Activated T-helper 1 cell treated with anti-CD3 and anti-CD28 coated beads, Interleukin-12 subunit alpha, Interleukin-12 subunit beta, Interleukin-2, Interleukin-4 antibody, amounts not matched to agents 30 ng/mL and 10 ng/mL and 1 ng/mL, durations not matched to agents 14 hours and 24 hours and 36 hours (primary cell): ENCODE measurements around the gene MAPK8IP3. TPM values are rescaled to one million over a fixed set of nuclear protein-coding genes. Genes with fewer than 3 reads are reported as not detected.

Experiments used
- DNase-seq: peaks from one replicate; pipeline ENCODE4 v3.0.0; 2021; ENCODE audit warnings: low spot score
- H3K27ac Mint-ChIP-seq: one replicate; pipeline ENCODE4 v1.8.0; 2021; ENCODE audit warnings: mild to moderate bottlenecking, mixed read lengths
- H3K27me3 Mint-ChIP-seq: one replicate; pipeline ENCODE4 v1.8.0; 2022; ENCODE audit warnings: mild to moderate bottlenecking, moderate library complexity, mixed read lengths; ENCODE audit not compliant: insufficient read depth
- H3K36me3 Mint-ChIP-seq: one replicate; pipeline ENCODE4 v1.8.0; 2021; ENCODE audit warnings: low read depth, mixed read lengths
- H3K4me1 Mint-ChIP-seq: one replicate; pipeline ENCODE4 v1.8.0; 2021; ENCODE audit warnings: low read depth, mixed read lengths
- H3K4me3 Mint-ChIP-seq: one replicate; pipeline ENCODE4 v1.8.0; 2021; ENCODE audit warnings: mild to moderate bottlenecking, moderate library complexity, mixed read lengths
- H3K9me3 Mint-ChIP-seq: one replicate; pipeline ENCODE4 v1.8.0; 2021; ENCODE audit warnings: mixed read lengths
- intact Hi-C: fragments of 100-400 bp; cut with micrococcal nuclease; formaldehyde crosslinking; loops from one replicate; pipeline ENCODE4 v1.15.1; 2024
- total RNA-seq: library from RNA; stranded (reverse); gene quantifications from 2 replicates; pipeline ENCODE4 v1.2.3, GENCODE V29; 2022

Gene MAPK8IP3
- total RNA-seq, 1 donor from 2014 or later = 84.6 TPM

- peaks cover 8% of the 10 kb centered on the region for H3K4me1 Mint-ChIP-seq
- H3K9me3 Mint-ChIP-seq = no peaks in the 10 kb centered on the region
- intact Hi-C loops = loop anchor here (1.0 to 5.0 kb wide), 6 partner anchors 9 to 170 kb away; partner anchors contain the start of genes CRAMP1, HAGH, IFT140 and JPT2
- no peaks in the 10 kb centered on the region for H3K27me3 Mint-ChIP-seq
- H3K36me3 Mint-ChIP-seq = peaks cover 13% of the 10 kb centered on the region
- H3K27ac Mint-ChIP-seq = peak within 1 kb of the TSS; percentile 98
- peak; percentile 82 for DNase-seq
- peak within 1 kb of the TSS; percentile 100 for H3K4me3 Mint-ChIP-seq
These were observed 67.1 kb downstream of the MAPK8IP3 start, which contains the start of gene MRPS34 for GRCh38 chr16:1772908-1773702. Gene MRPS34, minus strand, starts transcription at chr16:1773134. Its CDS starts 15 bp downstream, at chr16:1773119.

- peaks cover 8% of the 10 kb centered on the region for H3K4me1 Mint-ChIP-seq
- intact Hi-C loops = loop anchor here (1.0 to 5.0 kb wide), 6 partner anchors 8 to 169 kb away; partner anchors contain the start of genes CRAMP1, HAGH, IFT140 and JPT2
- H3K4me3 Mint-ChIP-seq = peak overlapping the region; percentile 100
- no peaks in the 10 kb centered on the region for H3K27me3 Mint-ChIP-seq
- no peaks in the 10 kb centered on the region for H3K9me3 Mint-ChIP-seq
- peak; percentile 24 for DNase-seq
- peaks cover 12% of the 10 kb centered on the region for H3K36me3 Mint-ChIP-seq
- H3K27ac Mint-ChIP-seq = peak overlapping the region; percentile 52
These were observed 67.9 kb downstream of the MAPK8IP3 start for GRCh38 chr16:1773703-1774447.

GRCh38 chr16:1774448-1774780, 68.4 kb downstream of the MAPK8IP3 start:
- H3K36me3 Mint-ChIP-seq = peaks cover 12% of the 10 kb centered on the region
- H3K27ac Mint-ChIP-seq = no peak overlapping the region
- intact Hi-C loops = loop anchor here (5.0 kb wide), 1 partner anchor 67 kb away; the partner anchor contains the start of gene MAPK8IP3
- H3K4me1 Mint-ChIP-seq = peaks cover 8% of the 10 kb centered on the region
- DNase-seq = no peak
- no peaks in the 10 kb centered on the region for H3K27me3 Mint-ChIP-seq
- H3K9me3 Mint-ChIP-seq = no peaks in the 10 kb centered on the region
- H3K4me3 Mint-ChIP-seq = peak overlapping the region; percentile 100

GRCh38 chr16:1775006-1775845, 69.2 kb downstream of the MAPK8IP3 start:
- no peaks in the 10 kb centered on the region for H3K27me3 Mint-ChIP-seq
- intact Hi-C loops = no loop called here
- H3K36me3 Mint-ChIP-seq = peaks cover 10% of the 10 kb centered on the region
- no peak for DNase-seq
- H3K4me3 Mint-ChIP-seq = peak overlapping the region; percentile 60
- peaks cover 8% of the 10 kb centered on the region for H3K4me1 Mint-ChIP-seq
- no peaks in the 10 kb centered on the region for H3K9me3 Mint-ChIP-seq
- no peak overlapping the region for H3K27ac Mint-ChIP-seq

- Mint-ChIP-seq H3K4me3 (no peak overlapping the region), H3K4me1 (peaks cover 8% of the 10 kb centered on the region), H3K27me3 (no peaks in the 10 kb centered on the region), H3K9me3 (no peaks in the 10 kb centered on the region), H3K36me3 (peaks cover 9% of the 10 kb centered on the region), H3K27ac (no peak overlapping the region)
- intact Hi-C loops = no loop called here
- no peak for DNase-seq
These were observed 70.1 kb downstream of the MAPK8IP3 start for GRCh38 chr16:1775846-1776671.

- no peak overlapping the region for H3K4me3 Mint-ChIP-seq
- peaks cover 9% of the 10 kb centered on the region for H3K36me3 Mint-ChIP-seq
- peaks cover 8% of the 10 kb centered on the region for H3K4me1 Mint-ChIP-seq
- intact Hi-C loops = no loop called here
- no peaks in the 10 kb centered on the region for H3K27me3 Mint-ChIP-seq
- no peak for DNase-seq
- no peak overlapping the region for H3K27ac Mint-ChIP-seq
- no peaks in the 10 kb centered on the region for H3K9me3 Mint-ChIP-seq
These were observed 70.6 kb downstream of the MAPK8IP3 start for GRCh38 chr16:1776672-1776955.

GRCh38 chr16:1776991-1777374, 71.0 kb downstream of the MAPK8IP3 start:
- H3K27me3 Mint-ChIP-seq = no peaks in the 10 kb centered on the region
- H3K27ac Mint-ChIP-seq = no peak overlapping the region
- no peak for DNase-seq
- H3K36me3 Mint-ChIP-seq = peaks cover 6% of the 10 kb centered on the region
- H3K4me3 Mint-ChIP-seq = no peak overlapping the region
- H3K4me1 Mint-ChIP-seq = peaks cover 4% of the 10 kb centered on the region
- intact Hi-C loops = no loop called here
- H3K9me3 Mint-ChIP-seq = no peaks in the 10 kb centered on the region

GRCh38 chr16:1777375-1778199, 71.6 kb downstream of the MAPK8IP3 start:
- Mint-ChIP-seq H3K9me3 (no peaks in the 10 kb centered on the region), H3K4me1 (no peaks in the 10 kb centered on the region), H3K27ac (no peak overlapping the region), H3K36me3 (no peaks in the 10 kb centered on the region), H3K27me3 (no peaks in the 10 kb centered on the region), H3K4me3 (no peak overlapping the region)
- no peak for DNase-seq
- intact Hi-C loops = no loop called here

- no peak overlapping the region for H3K27ac Mint-ChIP-seq
- H3K9me3 Mint-ChIP-seq = no peaks in the 10 kb centered on the region
- H3K4me1 Mint-ChIP-seq = no peaks in the 10 kb centered on the region
- no peaks in the 10 kb centered on the region for H3K27me3 Mint-ChIP-seq
- no peak overlapping the region for H3K4me3 Mint-ChIP-seq
- no peak for DNase-seq
- intact Hi-C loops = no loop called here
- peaks cover 3% of the 10 kb centered on the region for H3K36me3 Mint-ChIP-seq
These were observed 72.5 kb downstream of the MAPK8IP3 start for GRCh38 chr16:1778200-1779179.

- Mint-ChIP-seq H3K36me3 (peaks cover 3% of the 10 kb centered on the region), H3K9me3 (no peaks in the 10 kb centered on the region), H3K27me3 (no peaks in the 10 kb centered on the region), H3K27ac (no peak overlapping the region), H3K4me3 (no peak overlapping the region), H3K4me1 (no peaks in the 10 kb centered on the region)
- DNase-seq = no peak
- intact Hi-C loops = no loop called here
These were observed 73.3 kb downstream of the MAPK8IP3 start for GRCh38 chr16:1779234-1779701.
